ENCODE measurements around the gene GNL3L.
"Not testable (repeated sequence)": the region's sequence is repeated elsewhere in the genome, so short reads cannot be mapped to it uniquely, and the experiment has no call there.

The GNL3L gene

GRCh38 chrX:54529552-54530356, at the start of gene GNL3L:
Gene GNL3L, plus strand, starts transcription at chrX:54530219. Its CDS starts 2,348 bp downstream, at chrX:54532567.
- ATAC-seq (peak; percentile 79), DNase-seq (peak; percentile 81)

- ATAC-seq = no peak
- DNase-seq = no peak
Measured at GRCh38 chrX:54482839-54483593, 47.0 kb upstream of the GNL3L start.

- ATAC-seq = no peak
- no peak for DNase-seq
Measured at GRCh38 chrX:54483946-54484345, 46.1 kb upstream of the GNL3L start.

GRCh38 chrX:54484666-54485065, 45.4 kb upstream of the GNL3L start:
- no peak for DNase-seq
- ATAC-seq = no peak

- not testable (repeated sequence) for ATAC-seq, DNase-seq
Measured at GRCh38 chrX:54489819-54490218, 40.2 kb upstream of the GNL3L start.

- ATAC-seq (no peak), DNase-seq (no peak)
Measured at GRCh38 chrX:54492340-54492739, 37.7 kb upstream of the GNL3L start.

- no peak for ATAC-seq
- no peak for DNase-seq
Measured at GRCh38 chrX:54494166-54494988, 35.6 kb upstream of the GNL3L start.

- ATAC-seq = no peak
- peak; percentile 3 for DNase-seq
Measured at GRCh38 chrX:54494989-54495813, 34.8 kb upstream of the GNL3L start.

- peak; percentile 46 for ATAC-seq
Measured at GRCh38 chrX:54495814-54496516, 34.1 kb upstream of the GNL3L start, which contains the start of gene FGD1. Gene FGD1, minus strand, starts transcription at chrX:54496234. Its CDS starts 802 bp downstream, at chrX:54495432.

GRCh38 chrX:54496517-54496852, 33.5 kb upstream of the GNL3L start:
- no peak for ATAC-seq
- no peak for DNase-seq

More at GRCh38 chrX:54495814-54496516, 34.1 kb upstream of the GNL3L start, which contains the start of gene FGD1:
- DNase-seq = peak; percentile 56

DNA sequence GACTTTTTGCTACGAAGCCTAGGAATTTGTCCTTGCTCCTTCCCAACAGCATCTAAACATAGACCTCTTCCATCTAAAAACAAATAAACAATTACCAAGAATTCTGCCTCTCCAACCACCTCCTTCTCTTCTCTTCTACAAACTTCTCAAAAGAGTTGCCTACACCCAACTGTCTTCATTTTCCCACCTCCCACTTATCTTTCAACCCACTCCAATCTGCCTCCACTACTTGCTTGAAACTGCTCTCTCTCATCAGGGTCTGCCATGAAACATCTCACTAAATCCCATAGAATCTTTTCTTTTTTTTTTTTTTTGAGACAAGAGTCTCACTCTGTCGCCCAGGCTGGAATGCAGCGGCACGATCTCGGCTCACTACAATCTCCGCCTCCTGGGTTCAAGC, 33.1 kb upstream of the GNL3L start:
- ATAC-seq = no peak

GRCh38 chrX:54509400-54509799, 20.6 kb upstream of the GNL3L start:
- DNase-seq = no peak
- ATAC-seq = no peak

More for the DNA sequence above, 33.1 kb upstream of the GNL3L start:
- no peak for DNase-seq

DNA sequence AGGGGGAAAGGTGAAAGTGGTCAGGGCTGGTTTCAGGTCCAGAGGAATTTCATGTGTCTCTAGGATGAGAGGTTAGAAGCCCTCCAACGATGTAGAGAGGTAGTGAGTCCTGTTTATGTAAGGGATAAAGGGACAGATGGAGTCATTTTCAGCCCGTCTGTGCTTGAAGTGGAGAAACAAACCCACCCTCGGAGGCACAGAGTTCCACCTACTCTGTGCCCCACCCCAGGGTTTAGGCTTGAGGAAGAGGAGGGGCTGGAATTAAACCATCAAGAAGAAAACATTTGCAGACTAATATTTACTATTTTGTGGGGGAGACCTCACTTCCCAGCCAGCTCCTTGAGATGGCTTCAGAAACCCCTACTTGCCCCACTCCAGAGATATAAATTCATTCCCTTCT, 868 bp upstream of the GNL3L start:
- ATAC-seq = no peak
- no peak for DNase-seq

DNA sequence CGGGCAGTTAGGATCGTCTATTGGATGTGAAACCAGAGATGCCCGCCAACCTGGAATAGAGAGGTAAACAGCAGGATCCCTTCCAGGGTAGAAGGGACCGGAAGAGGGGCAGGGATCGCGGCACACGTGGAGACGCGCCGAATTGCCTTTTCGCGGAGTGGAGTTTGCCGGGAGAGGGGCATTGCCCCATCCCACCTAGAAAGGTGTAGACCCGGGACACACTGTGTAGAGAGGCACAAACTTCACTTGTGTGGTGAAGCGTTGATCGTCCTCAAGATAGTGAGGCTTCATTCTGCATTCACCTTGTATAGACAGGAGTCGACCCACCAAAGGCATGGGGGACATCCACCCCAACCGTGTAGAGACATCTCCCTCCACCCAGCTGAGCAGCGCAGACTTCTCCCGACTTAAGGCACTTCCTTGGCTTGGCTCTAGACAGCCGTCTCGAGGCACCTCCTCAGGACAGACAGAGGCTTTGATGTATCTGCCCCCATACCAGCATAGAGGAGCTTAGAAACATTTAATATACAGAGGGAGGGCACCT, 410 bp downstream of the GNL3L start:
- DNase-seq = no peak
- ATAC-seq = no peak

- no peak for ATAC-seq
Measured at GRCh38 chrX:54534271-54534670, 4.3 kb downstream of the GNL3L start.

DNA sequence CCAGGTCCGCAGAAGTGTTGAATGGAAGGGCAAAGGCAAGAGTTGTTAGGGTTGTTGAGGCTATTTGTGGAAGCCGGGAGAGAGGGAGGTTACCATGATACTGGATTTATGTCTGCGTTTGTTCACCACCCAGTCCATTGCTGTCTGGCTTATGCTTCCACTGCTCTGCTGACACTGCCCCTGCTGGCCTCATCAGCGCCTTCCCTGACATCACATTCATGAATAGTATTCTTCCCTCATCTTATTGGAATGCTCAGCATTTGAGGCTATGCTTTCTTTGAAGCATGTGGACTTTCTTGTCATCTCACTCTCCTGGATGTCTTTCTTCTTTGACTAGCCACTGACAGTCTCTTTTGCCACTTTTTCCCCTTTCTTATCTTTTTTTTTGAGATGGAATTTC, 10.3 kb downstream of the GNL3L start:
- ATAC-seq (no peak), DNase-seq (no peak)

More at GRCh38 chrX:54534271-54534670, 4.3 kb downstream of the GNL3L start:
- DNase-seq = no peak

DNA sequence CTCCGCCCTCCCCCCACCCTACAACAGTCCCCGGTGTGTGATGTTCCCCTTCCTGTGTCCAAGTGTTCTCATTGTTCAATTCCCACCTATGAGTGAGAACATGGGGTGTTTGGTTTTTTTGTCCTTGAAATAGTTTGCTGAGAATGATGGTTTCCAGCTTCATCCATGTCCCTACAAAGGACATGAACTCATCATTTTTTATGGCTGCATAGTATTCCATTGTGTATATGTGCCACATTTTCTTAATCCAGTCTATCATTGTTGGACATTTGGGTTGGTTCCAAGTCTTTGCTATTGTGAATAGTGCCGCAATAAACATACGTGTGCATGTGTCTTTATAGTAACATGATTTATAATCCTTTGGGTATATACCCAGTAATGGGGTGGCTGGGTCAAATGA, 12.2 kb downstream of the GNL3L start:
- not testable (repeated sequence) for DNase-seq, ATAC-seq

DNA sequence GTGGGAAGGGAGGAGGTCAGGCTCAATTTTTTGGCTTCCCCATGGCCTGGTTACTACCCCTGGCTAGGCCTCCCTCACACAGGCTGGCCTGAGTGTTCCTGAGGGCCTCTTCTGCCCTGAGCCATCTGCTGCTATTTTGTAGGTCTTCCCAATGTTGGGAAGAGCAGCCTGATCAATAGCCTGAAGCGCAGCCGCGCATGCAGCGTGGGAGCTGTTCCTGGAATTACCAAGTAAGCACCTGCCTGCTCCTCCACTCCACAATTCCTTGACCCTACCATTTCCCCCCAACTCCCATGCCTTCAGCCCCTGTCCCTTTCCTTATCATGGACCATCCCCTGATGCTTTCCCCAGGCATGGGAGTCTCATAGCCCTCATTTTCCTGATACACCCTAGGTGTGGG, 20.8 kb downstream of the GNL3L start:
- DNase-seq (no peak), ATAC-seq (no peak)

DNA sequence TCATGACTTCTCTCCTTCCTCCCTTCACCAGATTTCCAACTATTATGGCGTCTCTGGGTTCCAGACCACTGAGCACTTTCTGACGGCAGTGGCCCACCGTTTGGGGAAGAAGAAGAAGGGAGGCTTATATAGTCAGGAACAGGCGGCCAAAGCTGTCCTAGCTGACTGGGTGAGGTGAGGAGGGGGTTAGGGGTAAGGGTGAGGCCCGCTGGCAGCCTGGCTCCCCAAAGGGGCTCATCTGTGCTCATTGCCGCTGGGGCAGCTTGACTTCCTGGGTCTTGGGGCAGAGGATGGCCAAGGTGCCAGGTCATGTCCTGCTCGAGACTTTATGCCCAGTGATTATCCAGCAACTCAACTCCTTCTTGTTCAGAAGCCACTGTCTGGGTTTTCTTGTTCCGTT, 21.8 kb downstream of the GNL3L start:
- DNase-seq = no peak
- ATAC-seq = no peak

DNA sequence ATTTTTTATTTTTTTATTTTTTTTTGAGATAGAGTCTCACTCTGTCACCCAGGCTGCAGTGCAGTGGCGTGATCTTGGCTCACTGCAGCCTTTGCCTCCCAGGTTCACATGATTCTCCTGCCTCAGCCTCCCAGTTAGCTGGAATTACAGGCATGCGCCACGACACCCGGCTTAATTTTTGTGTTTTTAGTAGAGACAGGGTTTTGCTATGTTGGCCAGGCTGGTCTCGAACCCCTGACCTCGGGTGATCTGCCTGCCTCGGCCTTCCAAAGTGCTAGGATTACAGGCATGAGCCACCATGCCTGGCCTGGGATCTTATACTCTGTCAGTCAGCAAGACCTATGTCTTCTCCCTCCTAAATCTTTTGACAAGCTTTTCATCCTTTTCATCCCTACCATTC, 25.0 kb downstream of the GNL3L start:
- not testable (repeated sequence) for DNase-seq, ATAC-seq

GRCh38 chrX:54560411-54560810, 30.4 kb downstream of the GNL3L start:
- no peak for DNase-seq
- no peak for ATAC-seq

All from stimulated activated naive CD8-positive, alpha-beta T cell treated with anti-CD3 and anti-CD28 coated beads, Interleukin-15, Interleukin-2, amounts not matched to agents 100 U/mL and 50 U/mL, for 24 hours (primary cell).